Adrenal gland (tissue), 5 donors: ENCODE data around the gene HSPB3.

ENCODE experiments used
- CTCF ChIP-seq, 6 experiments: fragments of 450-650 bp in 4 of 6; fragments of 200-600 bp in 2 of 6; sonication (generic) in 1 of 6; IDR thresholded peaks; 1 replicate in 5 of 6; 2 replicates in 1 of 6; pipeline versions ENCODE4 v1.5.1 to v1.8.0; 2016 to 2021; ENCODE audit warnings: antibody characterized with exemption in 6 of 6, mild to moderate bottlenecking in 2 of 6, moderate library complexity in 1 of 6
- POLR2A ChIP-seq, 2 donors: fragments of 450-650 bp; IDR thresholded peaks; one replicate each; pipeline ENCODE4 v1.6.1; 2017; ENCODE audit warnings: antibody characterized with exemption in 2 of 2, mild to moderate bottlenecking in 2 of 2, moderate library complexity in 1 of 2
- donor health status: DM: no; HTN: no; CAD: no.

- TF ChIP-seq CTCF (IDR thresholded peaks at IDR 0.05) = no peak
- no peak for TF ChIP-seq POLR2A (IDR thresholded peaks at IDR 0.05)
Observed at GRCh38 chr5:54457094-54457862, 1.8 kb downstream of the HSPB3 start.
